CD8-positive, alpha-beta memory T cell (primary cell): ENCODE measurements around the gene LHX2. TPM values are rescaled to one million over a fixed set of nuclear protein-coding genes. Genes with fewer than 3 reads are reported as not detected.

Experiments
- CTCF ChIA-PET: fragments of 350-600 bp; sonication (Branson Sonifier 250); formaldehyde crosslinking; loops from one replicate; lab custom pipeline; 2021; ENCODE audit warnings: antibody characterized with exemption; lab: Charles Lee
- POLR2A ChIA-PET: fragments of 350-600 bp; sonication (Branson Sonifier 250); formaldehyde crosslinking; loops from one replicate; lab custom pipeline; 2021; ENCODE audit warnings: antibody characterized with exemption; lab: Charles Lee
- DNase-seq, 5 donors: peaks; one replicate each; pipeline versions ENCODE4 v3.0.0 to v3.0.0-alpha.2; 2020 to 2022; ENCODE audit warnings: mixed read lengths in 1 of 5
- H3K27ac ChIP-seq: one replicate; pipeline ENCODE4 v1.7.0; 2013; ENCODE audit warnings: low read depth, mild to moderate bottlenecking, low read length, moderate library complexity
- H3K27me3 ChIP-seq: 2 replicates; pipeline ENCODE4 v1.7.0; 2013; ENCODE audit warnings: low read length, mild to moderate bottlenecking; ENCODE audit not compliant: insufficient read depth, poor library complexity, severe bottlenecking
- H3K36me3 ChIP-seq: 2 replicates; pipeline ENCODE4 v1.7.0; 2013; ENCODE audit warnings: mild to moderate bottlenecking, low read length, moderate library complexity; ENCODE audit not compliant: insufficient read depth
- H3K4me1 ChIP-seq: 2 replicates; pipeline ENCODE4 v1.7.0; 2013; ENCODE audit warnings: mild to moderate bottlenecking, low read length, moderate library complexity; ENCODE audit not compliant: insufficient read depth
- H3K4me3 ChIP-seq: 2 replicates; pipeline ENCODE4 v1.7.0; 2013; ENCODE audit warnings: mild to moderate bottlenecking, low read length
- H3K9me3 ChIP-seq: 2 replicates; pipeline ENCODE4 v1.7.0; 2013; ENCODE audit warnings: mild to moderate bottlenecking, low read length
- H3K27ac Mint-ChIP-seq, 8 donors: one replicate each; pipeline ENCODE4 v1.8.0; 2020 to 2021; ENCODE audit warnings: mixed read lengths in 8 of 8, mild to moderate bottlenecking in 6 of 8, inconsistent platforms in 3 of 8, moderate library complexity in 3 of 8
- H3K27me3 Mint-ChIP-seq, 2 donors: one replicate each; pipeline ENCODE4 v1.8.0; 2020 to 2021; ENCODE audit warnings: mixed read lengths in 2 of 2, mild to moderate bottlenecking in 1 of 2, moderate library complexity in 1 of 2
- H3K36me3 Mint-ChIP-seq, 3 donors: one replicate each; pipeline ENCODE4 v1.8.0; 2020 to 2021; ENCODE audit warnings: mixed read lengths in 3 of 3, inconsistent platforms in 1 of 3, mild to moderate bottlenecking in 1 of 3
- H3K4me1 Mint-ChIP-seq, 3 donors: one replicate each; pipeline ENCODE4 v1.8.0; 2020 to 2021; ENCODE audit warnings: mixed read lengths in 3 of 3, inconsistent platforms in 1 of 3, mild to moderate bottlenecking in 1 of 3
- H3K4me3 Mint-ChIP-seq, 7 donors: one replicate each; pipeline ENCODE4 v1.8.0; 2020 to 2021; ENCODE audit warnings: mixed read lengths in 7 of 7, mild to moderate bottlenecking in 6 of 7, moderate library complexity in 4 of 7, inconsistent platforms in 2 of 7
- H3K9me3 Mint-ChIP-seq, 5 donors: one replicate each; pipeline ENCODE4 v1.8.0; 2020 to 2022; ENCODE audit warnings: mixed read lengths in 5 of 5, mild to moderate bottlenecking in 3 of 5, moderate library complexity in 2 of 5, inconsistent platforms in 1 of 5
- polyA plus RNA-seq: library from polyadenylated mRNA; unstranded; fragments of 300-500 nt; fragmentation: Illumina TruSeq; gene quantifications from one replicate; pipeline ENCODE4 v1.2.3, GENCODE V29; 2021
- total RNA-seq, 2 experiments: library from RNA; stranded (reverse); gene quantifications; one replicate each; pipeline ENCODE4 v1.2.3, GENCODE V29; 2021

The LHX2 gene
- total and polyA plus RNA-seq, 3 experiments from 2014 or later = not detected

DNA sequence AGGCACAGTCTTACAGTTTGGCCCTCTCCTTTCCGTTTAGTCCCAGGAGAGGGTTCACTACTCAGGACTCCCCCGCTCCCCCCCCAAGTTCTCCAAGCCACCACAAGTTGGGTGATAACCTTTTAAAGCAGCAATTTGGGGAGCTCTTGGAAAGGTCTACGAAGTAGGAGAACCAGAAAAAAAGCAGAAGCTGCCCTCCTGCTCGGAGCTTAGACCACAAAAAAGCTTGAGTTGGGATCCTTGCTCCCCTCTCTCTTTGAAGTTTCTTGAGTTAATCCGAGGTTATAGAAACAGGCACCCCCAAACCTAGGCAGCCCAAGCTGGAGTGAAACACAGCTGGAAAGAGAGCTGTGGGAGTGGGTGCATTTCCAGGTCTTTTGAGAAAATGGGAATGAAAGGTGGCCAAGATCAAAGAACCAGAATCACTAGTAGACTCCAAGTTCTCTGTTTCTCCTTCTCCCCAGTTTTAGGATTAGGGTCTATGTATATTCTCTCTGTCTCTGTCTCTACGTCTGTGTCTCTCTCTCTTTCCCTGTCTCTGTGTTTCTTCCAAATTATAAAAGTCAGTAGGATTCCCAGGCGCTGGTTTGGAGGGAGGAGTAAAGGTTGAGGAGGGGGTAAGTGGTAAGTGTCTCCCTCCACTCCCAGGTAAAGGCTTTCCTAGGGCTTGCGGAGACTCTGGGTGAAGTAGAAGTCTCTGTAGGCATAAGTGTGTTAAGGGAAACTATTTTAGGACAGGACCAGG is 2.8 kb downstream of the LHX2 start:
- no peak overlapping the region for H3K27ac ChIP-seq
- peaks cover 56 to 66% of the 10 kb centered on the region in 2 donors for H3K27me3 Mint-ChIP-seq
- no peaks in the 10 kb centered on the region for H3K36me3 ChIP-seq
- peaks cover 19% of the 10 kb centered on the region for H3K4me1 ChIP-seq
- H3K4me1 Mint-ChIP-seq = peaks cover 28 to 59% (median 35%) of the 10 kb centered on the region in 3 donors
- H3K27ac Mint-ChIP-seq = peak overlapping the region in 1 of 8 donors; percentile 41
- peaks cover 71% of the 10 kb centered on the region for H3K27me3 ChIP-seq
- H3K4me3 ChIP-seq = no peak overlapping the region
- H3K4me3 Mint-ChIP-seq = peak overlapping the region in 2 of 7 donors; percentile 26 to 50
- POLR2A ChIA-PET = no interaction called here
- CTCF ChIA-PET = no interaction called here
- H3K9me3 Mint-ChIP-seq = peaks cover 0 to 3% (median 0%) of the 10 kb centered on the region in 5 donors
- no peaks in the 10 kb centered on the region for H3K36me3 Mint-ChIP-seq
- H3K9me3 ChIP-seq = no peaks in the 10 kb centered on the region
- no peak for DNase-seq

GRCh38 chr9:124014956-124015660 is 3.5 kb downstream of the LHX2 start:
- peaks cover 23 to 56% (median 31%) of the 10 kb centered on the region in 3 donors for H3K4me1 Mint-ChIP-seq
- H3K27me3 Mint-ChIP-seq = peaks cover 56 to 66% of the 10 kb centered on the region in 2 donors
- H3K36me3 Mint-ChIP-seq = no peaks in the 10 kb centered on the region
- no peaks in the 10 kb centered on the region for H3K36me3 ChIP-seq
- H3K9me3 Mint-ChIP-seq = peaks cover 0 to 3% (median 0%) of the 10 kb centered on the region in 5 donors
- peaks cover 69% of the 10 kb centered on the region for H3K27me3 ChIP-seq
- peak overlapping the region in 4 of 7 donors; percentile 56 to 66 (median 62) for H3K4me3 Mint-ChIP-seq
- no peak overlapping the region for H3K4me3 ChIP-seq
- H3K27ac ChIP-seq = no peak overlapping the region
- no peak for DNase-seq
- ChIA-PET CTCF (no interaction called here), POLR2A (no interaction called here)
- H3K27ac Mint-ChIP-seq = peak overlapping the region in 2 of 8 donors; percentile 22 to 67
- H3K4me1 ChIP-seq = peaks cover 19% of the 10 kb centered on the region
- no peaks in the 10 kb centered on the region for H3K9me3 ChIP-seq

DNA sequence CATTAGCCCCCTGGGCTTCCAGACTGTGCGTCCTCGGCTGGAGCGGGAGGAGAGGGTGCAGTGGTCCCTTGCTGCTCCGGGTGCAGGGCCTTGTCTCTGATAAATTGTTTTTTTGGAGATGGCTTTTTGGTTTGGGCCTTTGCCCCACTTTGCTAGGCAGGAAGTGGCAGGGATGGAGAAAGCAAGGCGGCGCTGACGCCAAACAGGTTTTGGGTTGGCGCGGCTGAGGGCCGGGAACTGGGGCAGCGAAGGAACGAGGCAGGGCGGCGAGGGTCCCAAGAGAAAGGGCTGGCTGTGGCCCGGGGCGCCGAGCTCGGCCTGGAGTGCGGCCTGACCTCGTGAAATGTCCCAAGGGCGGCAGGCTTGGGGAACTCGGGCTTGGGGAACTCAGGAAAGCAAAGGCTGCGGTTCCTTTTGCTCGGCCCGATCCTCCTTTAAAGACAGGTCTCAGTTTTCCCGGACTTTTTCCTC is 4.1 kb downstream of the LHX2 start:
- Histone ChIP-seq H3K36me3 (no peaks in the 10 kb centered on the region), H3K9me3 (no peaks in the 10 kb centered on the region), H3K4me3 (no peak overlapping the region), H3K27me3 (peaks cover 69% of the 10 kb centered on the region), H3K4me1 (peaks cover 19% of the 10 kb centered on the region), H3K27ac (no peak overlapping the region)
- DNase-seq = no peak
- ChIA-PET POLR2A (no interaction called here), CTCF (no interaction called here)
- Mint-ChIP-seq H3K27me3 (peaks cover 56 to 66% of the 10 kb centered on the region in 2 donors), H3K9me3 (peaks cover 0 to 3% (median 0%) of the 10 kb centered on the region in 5 donors), H3K4me3 (peak overlapping the region in 6 of 7 donors; percentile 32 to 66 (median 56)), H3K36me3 (no peaks in the 10 kb centered on the region), H3K27ac (peak overlapping the region in 2 of 8 donors; percentile 22 to 67), H3K4me1 (peaks cover 19 to 56% (median 31%) of the 10 kb centered on the region in 3 donors)

- no peak for DNase-seq
- Mint-ChIP-seq H3K4me3 (peak overlapping the region; percentile 69 to 82 (median 79)), H3K27ac (peak overlapping the region in 2 of 8 donors; percentile 52 to 63), H3K27me3 (peaks cover 59 to 72% of the 10 kb centered on the region in 2 donors), H3K4me1 (peaks cover 21 to 63% (median 36%) of the 10 kb centered on the region in 3 donors), H3K36me3 (no peaks in the 10 kb centered on the region), H3K9me3 (peaks cover 0 to 3% (median 0%) of the 10 kb centered on the region in 5 donors)
- Histone ChIP-seq H3K27me3 (peaks cover 72% of the 10 kb centered on the region), H3K36me3 (no peaks in the 10 kb centered on the region), H3K27ac (no peak overlapping the region), H3K9me3 (no peaks in the 10 kb centered on the region), H3K4me3 (no peak overlapping the region), H3K4me1 (peaks cover 19% of the 10 kb centered on the region)
- ChIA-PET CTCF (interaction anchor here (2.5 kb wide), 1 partner anchor 24 kb away, joined by 8 read pairs; no protein-coding TSS in a partner anchor), POLR2A (no interaction called here)
Measured at GRCh38 chr9:124016175-124017050, 4.8 kb downstream of the LHX2 start.

- peak overlapping the region; percentile 57 to 82 (median 79) for H3K4me3 Mint-ChIP-seq
- DNase-seq = no peak
- H3K4me3 ChIP-seq = no peak overlapping the region
- H3K9me3 ChIP-seq = no peaks in the 10 kb centered on the region
- H3K27me3 Mint-ChIP-seq = peaks cover 68 to 81% of the 10 kb centered on the region in 2 donors
- H3K9me3 Mint-ChIP-seq = peaks cover 0 to 3% (median 0%) of the 10 kb centered on the region in 5 donors
- ChIA-PET CTCF (interaction anchor here (2.5 kb wide), 1 partner anchor 23 kb away, joined by 8 read pairs; no protein-coding TSS in a partner anchor), POLR2A (no interaction called here)
- H3K27me3 ChIP-seq = peaks cover 81% of the 10 kb centered on the region
- H3K27ac ChIP-seq = no peak overlapping the region
- peak overlapping the region in 3 of 8 donors; percentile 52 to 84 (median 63) for H3K27ac Mint-ChIP-seq
- no peaks in the 10 kb centered on the region for H3K36me3 ChIP-seq
- H3K4me1 ChIP-seq = peaks cover 19% of the 10 kb centered on the region
- H3K4me1 Mint-ChIP-seq = peaks cover 26 to 70% (median 40%) of the 10 kb centered on the region in 3 donors
- no peaks in the 10 kb centered on the region for H3K36me3 Mint-ChIP-seq
Measured at GRCh38 chr9:124017051-124017928, 5.7 kb downstream of the LHX2 start.

DNA sequence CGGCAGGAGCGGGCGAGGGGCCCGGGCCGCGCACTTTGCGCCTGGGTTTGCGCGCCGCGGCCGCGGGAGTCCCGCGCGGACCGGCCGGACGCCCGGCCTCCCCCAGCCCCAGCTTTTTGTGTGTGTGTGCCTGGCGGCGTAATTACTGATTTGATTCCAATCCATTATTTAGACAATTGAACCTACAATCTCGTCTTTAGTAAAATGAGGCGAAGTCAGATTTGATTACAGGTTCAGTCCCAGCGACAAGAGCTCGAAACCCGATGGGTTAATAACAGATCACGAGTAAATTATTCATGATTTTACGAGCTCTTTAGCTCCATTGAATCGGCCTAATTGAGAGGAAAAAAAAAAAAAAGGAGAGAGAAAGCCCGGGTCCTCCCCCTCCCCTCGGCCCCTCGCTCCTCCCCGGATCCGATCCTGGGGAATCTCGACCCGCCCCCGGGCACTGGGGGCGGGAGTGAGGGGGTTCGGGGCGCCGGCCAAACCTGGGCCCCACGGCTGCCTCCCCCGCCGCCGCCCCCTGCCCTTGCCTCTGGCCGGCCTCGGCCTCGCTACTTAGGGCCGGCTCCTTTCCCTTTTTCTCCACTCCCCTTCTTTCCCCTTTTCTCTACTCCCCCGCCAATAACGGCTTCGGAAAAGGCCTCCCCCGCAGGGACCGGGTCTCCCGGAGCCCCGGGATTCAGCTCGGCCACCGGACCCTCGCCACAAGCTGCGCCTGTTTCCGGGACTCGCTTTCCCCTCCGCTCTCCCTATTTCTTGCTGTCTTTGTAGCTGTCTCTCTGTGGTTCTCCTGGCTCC is 6.6 kb downstream of the LHX2 start:
- peaks cover 71 to 86% of the 10 kb centered on the region in 2 donors for H3K27me3 Mint-ChIP-seq
- no peaks in the 10 kb centered on the region for H3K9me3 ChIP-seq
- CTCF ChIA-PET = interaction anchor here (1.2 to 2.5 kb wide), 2 partner anchors 22 to 108 kb away, joined by 3 to 8 read pairs; no protein-coding TSS in a partner anchor
- H3K9me3 Mint-ChIP-seq = peaks cover 0 to 3% (median 0%) of the 10 kb centered on the region in 5 donors
- no peak overlapping the region for H3K27ac ChIP-seq
- H3K36me3 ChIP-seq = no peaks in the 10 kb centered on the region
- peaks cover 19% of the 10 kb centered on the region for H3K4me1 ChIP-seq
- H3K27ac Mint-ChIP-seq = peak overlapping the region in 1 of 8 donors; percentile 57
- H3K27me3 ChIP-seq = peaks cover 75% of the 10 kb centered on the region
- no peak for DNase-seq
- H3K4me3 ChIP-seq = no peak overlapping the region
- no peaks in the 10 kb centered on the region for H3K36me3 Mint-ChIP-seq
- POLR2A ChIA-PET = no interaction called here
- peaks cover 27 to 71% (median 40%) of the 10 kb centered on the region in 3 donors for H3K4me1 Mint-ChIP-seq
- peak overlapping the region; percentile 36 to 72 (median 59) for H3K4me3 Mint-ChIP-seq
